ENCODE measurements around the gene BRIX1.

BRIX1 gene

DNA sequence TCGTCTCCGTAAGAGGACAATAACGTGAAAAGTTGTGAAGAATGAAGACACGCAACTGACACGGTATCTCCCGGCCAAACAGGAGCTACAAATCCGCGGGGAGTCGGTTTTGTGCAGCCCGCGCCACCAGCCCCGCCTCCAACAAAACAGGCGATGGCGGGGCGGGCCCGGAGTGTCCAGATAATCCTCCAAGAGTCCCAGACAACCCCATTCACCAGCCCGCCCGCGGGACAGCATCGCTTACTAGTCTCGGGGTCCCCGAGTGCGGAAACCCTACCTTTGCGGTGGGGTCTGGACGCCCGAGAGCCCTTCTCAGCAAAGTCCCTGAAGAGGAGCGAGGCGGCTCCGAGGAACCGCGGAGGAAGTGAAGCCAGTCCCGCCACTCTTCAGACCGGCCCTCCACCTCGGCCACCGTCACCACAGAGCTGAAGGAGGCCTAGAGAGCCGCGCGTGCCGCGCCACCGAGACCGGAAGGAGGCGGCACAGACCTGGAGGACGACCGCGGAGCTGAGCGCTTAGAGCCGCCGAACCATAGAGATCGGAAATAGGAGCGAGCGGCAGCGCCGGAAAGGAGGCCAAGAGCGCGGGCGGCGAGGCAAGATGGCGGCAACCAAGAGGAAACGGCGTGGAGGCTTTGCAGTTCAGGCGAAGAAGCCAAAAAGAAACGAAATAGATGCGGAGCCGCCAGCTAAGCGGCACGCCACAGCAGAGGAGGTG is at the start of gene BRIX1, which contains the start of gene RAD1:
Gene BRIX1, plus strand, starts transcription at position 573 of the 717 bp plus-strand sequence. Its CDS starts 28 bp downstream, at position 601.
Gene RAD1, minus strand, starts transcription at position 366 of the 717 bp plus-strand sequence. CDS start 612 bp downstream, outside the sequence.
- peak within 1 kb of the TSS; percentile 97 for H3K9ac ChIP-seq (ENCODE audit: low read depth, low read length)
- H3K36me3 ChIP-seq (ENCODE audit: control insufficient read depth, insufficient read depth, low read length): peaks cover 6% of the 10 kb centered on the region
- peak within 1 kb of the TSS; percentile 62 for H3K4me3 ChIP-seq (ENCODE audit: low read depth, low read length)
- H3K27me3 ChIP-seq (ENCODE audit: control insufficient read depth, insufficient read depth, low read length): no peaks in the 10 kb centered on the region
- H3K9me3 ChIP-seq (ENCODE audit: control insufficient read depth, insufficient read depth, low read length): no peaks in the 10 kb centered on the region
- H3K4me1 ChIP-seq (ENCODE audit: control insufficient read depth, insufficient read depth, low read length): peaks cover 6% of the 10 kb centered on the region

DNA sequence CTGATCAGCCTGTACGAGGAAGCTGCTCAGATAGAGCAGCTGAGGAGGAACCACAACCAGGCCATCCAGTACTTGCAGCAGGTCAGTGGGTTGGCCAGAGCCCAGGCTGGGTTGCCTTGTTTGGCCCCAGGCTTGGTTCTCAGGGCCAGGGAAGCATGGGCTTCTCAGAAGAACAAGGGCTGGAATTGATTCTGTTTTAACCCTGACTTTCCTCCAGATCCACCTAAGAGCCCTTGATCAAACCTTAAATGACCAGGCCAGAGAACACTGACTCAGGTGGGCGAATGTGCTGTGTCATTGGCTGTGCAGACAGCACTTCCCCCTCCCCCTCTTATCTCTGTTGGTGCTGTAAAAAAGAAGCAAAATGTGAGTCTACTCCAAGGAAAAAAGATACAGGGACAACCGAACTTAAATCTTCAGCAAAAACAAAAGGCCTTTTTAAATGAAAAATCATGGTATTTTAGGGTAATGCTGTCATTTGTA is 48.5 kb upstream of the BRIX1 start:
- Histone ChIP-seq H3K4me1 (ENCODE audit: control insufficient read depth, insufficient read depth, low read length) (peaks cover 15% of the 10 kb centered on the region), H3K36me3 (ENCODE audit: control insufficient read depth, insufficient read depth, low read length) (no peaks in the 10 kb centered on the region), H3K27me3 (ENCODE audit: control insufficient read depth, insufficient read depth, low read length) (no peaks in the 10 kb centered on the region), H3K4me3 (ENCODE audit: low read depth, low read length) (no peak overlapping the region), H3K9ac (ENCODE audit: low read depth, low read length) (no peak overlapping the region), H3K9me3 (ENCODE audit: control insufficient read depth, insufficient read depth, low read length) (no peaks in the 10 kb centered on the region)

DNA sequence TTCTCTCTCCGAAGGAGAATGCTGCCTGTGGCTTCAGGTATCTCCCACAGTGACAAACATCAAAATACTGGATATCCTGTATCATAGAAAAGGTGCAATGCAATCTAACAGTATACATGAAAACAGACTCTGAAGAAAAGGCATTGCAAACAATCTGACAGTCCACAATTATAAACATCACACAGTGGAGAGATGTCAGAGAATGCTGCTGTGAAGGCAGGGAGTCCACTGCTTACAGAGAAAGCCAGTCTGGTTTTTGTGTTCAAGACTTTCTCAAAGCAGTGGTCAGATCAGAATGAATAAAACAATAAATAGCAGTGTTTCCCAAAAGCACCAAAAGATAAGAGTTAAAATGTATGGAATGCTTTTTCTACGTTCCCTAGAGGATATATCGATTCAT is 47.9 kb upstream of the BRIX1 start:
- Histone ChIP-seq H3K27me3 (ENCODE audit: control insufficient read depth, insufficient read depth, low read length) (no peaks in the 10 kb centered on the region), H3K9ac (ENCODE audit: low read depth, low read length) (no peak overlapping the region), H3K9me3 (ENCODE audit: control insufficient read depth, insufficient read depth, low read length) (no peaks in the 10 kb centered on the region), H3K4me3 (ENCODE audit: low read depth, low read length) (no peak overlapping the region), H3K4me1 (ENCODE audit: control insufficient read depth, insufficient read depth, low read length) (peaks cover 15% of the 10 kb centered on the region), H3K36me3 (ENCODE audit: control insufficient read depth, insufficient read depth, low read length) (no peaks in the 10 kb centered on the region)

DNA sequence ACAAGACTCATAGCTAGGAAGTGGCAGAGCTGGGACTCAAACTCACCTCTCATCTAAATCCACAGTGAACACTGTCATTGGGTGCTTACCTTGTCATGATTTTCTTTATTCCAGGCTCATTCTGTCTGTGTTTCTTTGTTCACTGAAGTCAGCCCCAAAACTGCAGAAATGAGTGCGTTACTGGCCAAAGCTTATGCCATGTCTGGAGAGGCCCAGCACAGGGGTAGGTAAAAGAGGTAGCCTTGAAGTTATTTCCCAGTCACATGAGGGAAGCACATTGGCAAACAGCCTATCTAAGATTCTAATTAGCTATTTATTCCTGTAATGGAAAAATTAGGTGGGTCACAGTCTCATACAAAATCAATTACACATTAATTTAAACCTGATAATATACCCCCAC is 46.7 kb upstream of the BRIX1 start:
- Histone ChIP-seq H3K4me3 (ENCODE audit: low read depth, low read length) (no peak overlapping the region), H3K36me3 (ENCODE audit: control insufficient read depth, insufficient read depth, low read length) (no peaks in the 10 kb centered on the region), H3K4me1 (ENCODE audit: control insufficient read depth, insufficient read depth, low read length) (peaks cover 12% of the 10 kb centered on the region), H3K9ac (ENCODE audit: low read depth, low read length) (no peak overlapping the region), H3K9me3 (ENCODE audit: control insufficient read depth, insufficient read depth, low read length) (no peaks in the 10 kb centered on the region), H3K27me3 (ENCODE audit: control insufficient read depth, insufficient read depth, low read length) (no peaks in the 10 kb centered on the region)

GRCh38 chr5:34869256-34869655 is 46.3 kb upstream of the BRIX1 start:
- H3K9ac ChIP-seq (ENCODE audit: low read depth, low read length): no peak overlapping the region
- no peaks in the 10 kb centered on the region for H3K27me3 ChIP-seq (ENCODE audit: control insufficient read depth, insufficient read depth, low read length)

DNA sequence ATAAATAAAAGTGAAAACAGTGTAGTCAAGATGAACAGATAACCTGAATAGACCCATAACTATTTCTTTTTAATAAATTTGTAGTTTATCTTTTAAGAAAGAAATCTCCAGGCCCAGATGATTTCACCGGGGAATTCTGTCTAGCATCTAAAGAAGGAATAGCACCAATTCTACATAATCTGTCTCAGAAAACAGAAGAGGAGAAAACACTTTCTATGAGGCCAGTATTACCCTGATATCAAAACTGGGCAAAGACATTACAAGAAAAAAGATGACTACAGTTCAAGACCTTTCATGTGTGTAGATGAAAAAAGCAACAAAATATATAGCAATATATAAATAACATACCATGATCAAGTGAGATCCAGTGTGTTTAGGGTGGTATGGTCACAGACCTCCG is 45.1 kb upstream of the BRIX1 start:
- no peaks in the 10 kb centered on the region for H3K36me3 ChIP-seq (ENCODE audit: control insufficient read depth, insufficient read depth, low read length)
- peaks cover 4% of the 10 kb centered on the region for H3K4me1 ChIP-seq (ENCODE audit: control insufficient read depth, insufficient read depth, low read length)
- H3K9me3 ChIP-seq (ENCODE audit: control insufficient read depth, insufficient read depth, low read length): no peaks in the 10 kb centered on the region
- no peaks in the 10 kb centered on the region for H3K27me3 ChIP-seq (ENCODE audit: control insufficient read depth, insufficient read depth, low read length)
- H3K4me3 ChIP-seq (ENCODE audit: low read depth, low read length): no peak overlapping the region
- H3K9ac ChIP-seq (ENCODE audit: low read depth, low read length): no peak overlapping the region

More at GRCh38 chr5:34869256-34869655, 46.3 kb upstream of the BRIX1 start:
- Histone ChIP-seq H3K4me3 (ENCODE audit: low read depth, low read length) (no peak overlapping the region), H3K9me3 (ENCODE audit: control insufficient read depth, insufficient read depth, low read length) (no peaks in the 10 kb centered on the region), H3K36me3 (ENCODE audit: control insufficient read depth, insufficient read depth, low read length) (no peaks in the 10 kb centered on the region), H3K4me1 (ENCODE audit: control insufficient read depth, insufficient read depth, low read length) (peaks cover 7% of the 10 kb centered on the region)

DNA sequence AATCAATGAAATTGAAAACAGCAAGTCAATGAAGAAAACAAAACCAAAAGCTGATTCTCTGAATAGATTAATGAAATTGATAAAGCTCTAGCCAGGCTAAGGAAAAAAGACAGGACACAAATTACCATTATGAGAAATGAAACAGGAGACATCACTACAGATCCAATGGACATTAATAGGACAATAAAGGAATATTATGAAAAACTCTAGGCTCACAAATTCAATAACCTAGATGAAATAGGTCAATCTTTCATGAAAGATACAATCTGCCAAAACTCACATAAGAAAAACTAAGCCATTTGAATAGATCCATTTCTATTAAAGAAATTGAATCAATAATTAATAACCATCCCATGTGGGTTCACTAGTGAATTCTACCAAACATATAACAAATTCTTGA is 39.2 kb upstream of the BRIX1 start:
- H3K36me3 ChIP-seq (ENCODE audit: control insufficient read depth, insufficient read depth, low read length): no peaks in the 10 kb centered on the region
- no peak overlapping the region for H3K4me3 ChIP-seq (ENCODE audit: low read depth, low read length)
- H3K4me1 ChIP-seq (ENCODE audit: control insufficient read depth, insufficient read depth, low read length): no peaks in the 10 kb centered on the region
- H3K9ac ChIP-seq (ENCODE audit: low read depth, low read length): no peak overlapping the region
- no peaks in the 10 kb centered on the region for H3K9me3 ChIP-seq (ENCODE audit: control insufficient read depth, insufficient read depth, low read length)
- no peaks in the 10 kb centered on the region for H3K27me3 ChIP-seq (ENCODE audit: control insufficient read depth, insufficient read depth, low read length)

- Histone ChIP-seq H3K9ac (ENCODE audit: low read depth, low read length) (no peak overlapping the region), H3K4me3 (ENCODE audit: low read depth, low read length) (no peak overlapping the region), H3K36me3 (ENCODE audit: control insufficient read depth, insufficient read depth, low read length) (no peaks in the 10 kb centered on the region), H3K9me3 (ENCODE audit: control insufficient read depth, insufficient read depth, low read length) (no peaks in the 10 kb centered on the region), H3K27me3 (ENCODE audit: control insufficient read depth, insufficient read depth, low read length) (no peaks in the 10 kb centered on the region), H3K4me1 (ENCODE audit: control insufficient read depth, insufficient read depth, low read length) (no peaks in the 10 kb centered on the region)
Observed at GRCh38 chr5:34881246-34881645, 34.3 kb upstream of the BRIX1 start.

- Histone ChIP-seq H3K9me3 (ENCODE audit: control insufficient read depth, insufficient read depth, low read length) (no peaks in the 10 kb centered on the region), H3K27me3 (ENCODE audit: control insufficient read depth, insufficient read depth, low read length) (no peaks in the 10 kb centered on the region), H3K4me3 (ENCODE audit: low read depth, low read length) (no peak overlapping the region), H3K4me1 (ENCODE audit: control insufficient read depth, insufficient read depth, low read length) (no peaks in the 10 kb centered on the region), H3K9ac (ENCODE audit: low read depth, low read length) (no peak overlapping the region), H3K36me3 (ENCODE audit: control insufficient read depth, insufficient read depth, low read length) (no peaks in the 10 kb centered on the region)
Observed at GRCh38 chr5:34886392-34887119, 29.0 kb upstream of the BRIX1 start.

DNA sequence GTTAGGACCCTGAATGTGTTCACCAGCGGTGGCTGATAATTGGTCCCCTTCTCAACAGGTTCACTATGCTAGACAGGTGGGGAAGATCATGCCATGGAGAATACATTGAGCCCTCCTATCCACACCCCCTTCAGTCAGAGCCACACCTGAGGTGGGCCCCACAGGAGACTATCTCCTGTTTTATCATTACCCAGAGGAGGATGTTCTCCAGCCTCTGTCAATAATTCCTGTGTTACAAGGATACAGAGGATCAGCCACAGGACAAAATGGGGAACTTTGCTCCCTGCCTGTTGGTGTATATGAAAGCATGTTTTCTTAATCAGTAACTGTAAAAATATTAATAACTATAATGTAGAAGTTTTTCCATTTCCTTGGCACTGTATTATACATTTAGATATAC is 26.1 kb upstream of the BRIX1 start:
- H3K9me3 ChIP-seq (ENCODE audit: control insufficient read depth, insufficient read depth, low read length): no peaks in the 10 kb centered on the region

DNA sequence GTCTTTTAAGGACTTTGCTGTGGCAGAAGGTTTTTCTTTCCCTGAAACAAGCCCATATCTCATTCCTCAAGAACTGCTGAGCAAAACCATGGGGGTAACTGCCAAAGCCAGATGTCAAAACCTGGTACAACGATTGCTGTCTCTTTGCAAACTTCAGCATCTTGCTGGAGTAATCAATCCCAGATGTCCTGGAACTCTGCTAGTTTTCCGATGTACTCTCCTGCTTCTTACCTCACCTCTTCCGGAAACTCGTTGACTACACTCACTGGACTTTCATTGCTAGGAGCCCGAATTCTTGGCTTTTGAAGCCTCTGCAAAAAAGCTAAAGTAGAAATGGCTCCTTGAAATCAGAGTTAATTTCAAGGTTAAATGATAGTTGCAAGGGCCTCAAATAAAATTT is 23.5 kb upstream of the BRIX1 start:
- H3K36me3 ChIP-seq (ENCODE audit: control insufficient read depth, insufficient read depth, low read length): no peaks in the 10 kb centered on the region
- no peak overlapping the region for H3K9ac ChIP-seq (ENCODE audit: low read depth, low read length)
- H3K4me1 ChIP-seq (ENCODE audit: control insufficient read depth, insufficient read depth, low read length): no peaks in the 10 kb centered on the region
- H3K4me3 ChIP-seq (ENCODE audit: low read depth, low read length): no peak overlapping the region
- H3K9me3 ChIP-seq (ENCODE audit: control insufficient read depth, insufficient read depth, low read length): no peaks in the 10 kb centered on the region
- no peaks in the 10 kb centered on the region for H3K27me3 ChIP-seq (ENCODE audit: control insufficient read depth, insufficient read depth, low read length)

More for the DNA sequence above, 26.1 kb upstream of the BRIX1 start:
- Histone ChIP-seq H3K36me3 (ENCODE audit: control insufficient read depth, insufficient read depth, low read length) (no peaks in the 10 kb centered on the region), H3K9ac (ENCODE audit: low read depth, low read length) (no peak overlapping the region), H3K4me1 (ENCODE audit: control insufficient read depth, insufficient read depth, low read length) (no peaks in the 10 kb centered on the region), H3K4me3 (ENCODE audit: low read depth, low read length) (no peak overlapping the region), H3K27me3 (ENCODE audit: control insufficient read depth, insufficient read depth, low read length) (no peaks in the 10 kb centered on the region)

DNA sequence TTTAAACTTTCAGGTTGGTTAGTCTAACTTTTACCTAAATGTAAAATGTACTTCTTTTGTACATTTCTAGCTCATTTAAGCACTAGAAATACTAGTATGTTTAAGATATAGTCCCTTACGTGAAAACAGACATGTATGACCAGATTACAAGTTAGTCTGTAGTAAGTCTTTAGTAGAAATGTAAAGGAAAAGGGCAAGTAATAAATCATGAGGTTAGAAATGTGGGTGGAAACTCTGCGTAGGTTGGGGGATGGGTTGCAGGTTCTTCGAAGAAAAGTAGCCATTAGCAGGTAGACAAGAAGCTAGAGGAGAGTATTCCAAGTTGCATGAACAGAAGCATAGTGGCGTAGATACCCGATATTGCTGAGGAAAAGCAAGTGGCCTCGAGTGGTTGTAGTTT is 23.1 kb upstream of the BRIX1 start:
- Histone ChIP-seq H3K36me3 (ENCODE audit: control insufficient read depth, insufficient read depth, low read length) (no peaks in the 10 kb centered on the region), H3K9me3 (ENCODE audit: control insufficient read depth, insufficient read depth, low read length) (no peaks in the 10 kb centered on the region), H3K4me1 (ENCODE audit: control insufficient read depth, insufficient read depth, low read length) (no peaks in the 10 kb centered on the region), H3K27me3 (ENCODE audit: control insufficient read depth, insufficient read depth, low read length) (no peaks in the 10 kb centered on the region), H3K9ac (ENCODE audit: low read depth, low read length) (no peak overlapping the region), H3K4me3 (ENCODE audit: low read depth, low read length) (no peak overlapping the region)

All from iPS-15b (cell line).